Sigmoid colon (tissue), 7 donors: ENCODE results near the gene COL9A3. TPM values are rescaled to one million over a fixed set of nuclear protein-coding genes. Genes with fewer than 3 reads are reported as not detected.
"Not testable (repeated sequence)": the region's sequence is repeated elsewhere in the genome, so short reads cannot be mapped to it uniquely, and the experiment has no call there.

Experiments used
- DNase-seq: peaks from one replicate; pipeline ENCODE4 v3.0.0-alpha.2; 2019
- H3K27ac ChIP-seq, 4 donors: fragments of 200-600 bp; sonication (generic); one replicate each; pipeline ENCODE4 v1.5.1; 2016 to 2019; ENCODE audit warnings: mild to moderate bottlenecking in 1 of 4
- H3K27me3 ChIP-seq, 3 donors: fragments of 200-600 bp; sonication (generic); one replicate each; pipeline ENCODE4 v1.5.1; 2019; ENCODE audit warnings: mild to moderate bottlenecking in 1 of 3
- H3K36me3 ChIP-seq, 4 donors: fragments of 200-600 bp; sonication (generic); one replicate each; pipeline ENCODE4 v1.5.1; 2016 to 2019
- H3K4me1 ChIP-seq, 4 donors: fragments of 200-600 bp; sonication (generic); one replicate each; pipeline ENCODE4 v1.5.1; 2017 to 2019
- H3K4me3 ChIP-seq, 4 donors: fragments of 200-600 bp; sonication (generic); one replicate each; pipeline ENCODE4 v1.5.1; 2017 to 2019; ENCODE audit warnings: mild to moderate bottlenecking in 2 of 4, moderate library complexity in 1 of 4
- H3K9me3 ChIP-seq, 4 donors: fragments of 200-600 bp in 3 of 4; sonication (generic) in 3 of 4; one replicate each; pipeline versions ENCODE4 v1.5.1 to v1.6.1; 2013 to 2019
- CTCF ChIP-seq, 4 experiments: fragments of 450-650 bp in 3 of 4; fragments of 200-600 bp in 1 of 4; IDR thresholded peaks; one replicate each; pipeline ENCODE4 v1.5.1; 2016 to 2019; ENCODE audit warnings: antibody characterized with exemption in 4 of 4, mild to moderate bottlenecking in 3 of 4, moderate library complexity in 2 of 4
- EP300 ChIP-seq, 4 donors: sonication (generic); formaldehyde crosslinking; IDR thresholded peaks; one replicate each; pipeline ENCODE4 v1.6.1; 2017; ENCODE audit warnings: antibody characterized with exemption in 4 of 4
- POLR2A ChIP-seq, 2 donors: fragments of 450-650 bp; IDR thresholded peaks; one replicate each; pipeline ENCODE4 v1.6.1; 2016; ENCODE audit warnings: antibody characterized with exemption in 2 of 2, mild to moderate bottlenecking in 2 of 2, moderate library complexity in 2 of 2
- POLR2AphosphoS5 ChIP-seq, 4 donors: sonication (generic); formaldehyde crosslinking; IDR thresholded peaks; one replicate each; pipeline ENCODE4 v1.6.1; 2017; ENCODE audit warnings: antibody characterized with exemption in 4 of 4
- WGBS, 2 donors: extraction: QIAGEN DNeasy Blood & Tissue Kit; methylation state at CpG; one replicate each; pipeline ENCODE4 v1.1.7; 2013; 5-methylcytosine and 5-hydroxymethylcytosine counted together
- intact Hi-C: fragments of 100-400 bp; cut with DNase I; formaldehyde crosslinking; loops from one replicate; pipeline ENCODE4 v1.15.1; 2023
- polyA plus RNA-seq, 3 donors: library from polyadenylated mRNA; stranded (reverse); fragments of 200-250 nt; gene quantifications; one replicate each; pipeline ENCODE4 v1.2.3, GENCODE V29; 2013
- total RNA-seq, 4 donors: library from RNA; depleted of rRNA; stranded (reverse); fragments of >200 nt; gene quantifications; one replicate each; pipeline ENCODE4 v1.1.0, GENCODE V29; 2016
- donor health status: healthy with polysubstance abuse.
- donor health status: Bipolar disorder and iron deficiency.
- donor health status: healthy.

The COL9A3 gene
- total and polyA plus RNA-seq, 7 donors: 1.8 to 20.8 (median 5.8) TPM

- H3K36me3 ChIP-seq: no peaks in the 10 kb centered on the region
- intact Hi-C loops: no loop called here
- no peaks in the 10 kb centered on the region for H3K27me3 ChIP-seq
- 46 to 76% methylated on average over 18 of the region's 18 CpGs for WGBS, 2 donors
- no peak for DNase-seq
- no peak overlapping the region for H3K27ac ChIP-seq
- H3K4me1 ChIP-seq: peaks cover 0 to 27% (median 25%) of the 10 kb centered on the region in 4 donors
- no peaks in the 10 kb centered on the region for H3K9me3 ChIP-seq
- TF ChIP-seq CTCF (IDR thresholded peaks at IDR 0.05) (no peak), POLR2A (IDR thresholded peaks at IDR 0.05) (no peak), EP300 (IDR thresholded peaks at IDR 0.05) (no peak), POLR2AphosphoS5 (IDR thresholded peaks at IDR 0.05) (no peak)
- H3K4me3 ChIP-seq: no peak overlapping the region
Measured at GRCh38 chr20:62872184-62872847, 55.5 kb downstream of the COL9A3 start.

- Histone ChIP-seq H3K4me3 (no peak overlapping the region), H3K27me3 (no peaks in the 10 kb centered on the region), H3K4me1 (peaks cover 0 to 30% (median 28%) of the 10 kb centered on the region in 4 donors), H3K27ac (peak overlapping the region in 1 of 4 donors; percentile 75), H3K36me3 (no peaks in the 10 kb centered on the region), H3K9me3 (no peaks in the 10 kb centered on the region)
- no peak for DNase-seq
- intact Hi-C loops: loop anchor here (1.0 kb wide), 1 partner anchor 136 kb away; no protein-coding TSS in a partner anchor
- TF ChIP-seq EP300 (IDR thresholded peaks at IDR 0.05) (no peak), POLR2AphosphoS5 (IDR thresholded peaks at IDR 0.05) (no peak)
- WGBS, 2 donors: 86 to 93% methylated on average over 6 of the region's 6 CpGs
Measured at GRCh38 chr20:62872862-62873261, 56.0 kb downstream of the COL9A3 start.

GRCh38 chr20:62873280-62873679 lies 56.4 kb downstream of the COL9A3 start:
- intact Hi-C loops: loop anchor here (1.0 kb wide), 1 partner anchor 136 kb away; no protein-coding TSS in a partner anchor

GRCh38 chr20:62873681-62874031 lies 56.8 kb downstream of the COL9A3 start:
- TF ChIP-seq CTCF (IDR thresholded peaks at IDR 0.05): peak; percentile 21 to 63 (median 50)
- DNase-seq: peak; percentile 91
- peaks cover 0 to 30% (median 28%) of the 10 kb centered on the region in 4 donors for H3K4me1 ChIP-seq
- H3K27ac ChIP-seq: peak overlapping the region in 3 of 4 donors; percentile 59 to 75 (median 69)
- H3K9me3 ChIP-seq, H3K4me3 ChIP-seq, H3K27me3 ChIP-seq, H3K36me3 ChIP-seq: not testable (repeated sequence)
- 8 to 16% methylated on average over 15 of the region's 15 CpGs for WGBS, 2 donors
- intact Hi-C loops: loop anchor here (1.0 kb wide), 1 partner anchor 136 kb away; no protein-coding TSS in a partner anchor

More at GRCh38 chr20:62873280-62873679, 56.4 kb downstream of the COL9A3 start:
- no peak for DNase-seq
- H3K9me3 ChIP-seq: no peaks in the 10 kb centered on the region
- H3K36me3 ChIP-seq: no peaks in the 10 kb centered on the region
- H3K4me1 ChIP-seq: peaks cover 0 to 30% (median 28%) of the 10 kb centered on the region in 4 donors
- H3K27me3 ChIP-seq: no peaks in the 10 kb centered on the region
- H3K27ac ChIP-seq: peak overlapping the region in 3 of 4 donors; percentile 59 to 75 (median 69)
- H3K4me3 ChIP-seq: no peak overlapping the region
- TF ChIP-seq POLR2AphosphoS5 (IDR thresholded peaks at IDR 0.05): no peak
- TF ChIP-seq POLR2A (IDR thresholded peaks at IDR 0.05): no peak
- no peak for TF ChIP-seq CTCF (IDR thresholded peaks at IDR 0.05)
- no peak for TF ChIP-seq EP300 (IDR thresholded peaks at IDR 0.05)
- WGBS, 2 donors: 41 to 76% methylated on average over 7 of the region's 7 CpGs

- TF ChIP-seq POLR2AphosphoS5 (IDR thresholded peaks at IDR 0.05) (no peak), EP300 (IDR thresholded peaks at IDR 0.05) (no peak), CTCF (IDR thresholded peaks at IDR 0.05) (no peak), POLR2A (IDR thresholded peaks at IDR 0.05) (no peak)
- intact Hi-C loops: loop anchor here (5.0 kb wide), 2 partner anchors 52 to 77 kb away; partner anchors contain the start of genes DIDO1 and SLC17A9
- no peaks in the 10 kb centered on the region for H3K27me3 ChIP-seq
- peaks cover 0 to 30% (median 28%) of the 10 kb centered on the region in 4 donors for H3K4me1 ChIP-seq
- no peak overlapping the region for H3K4me3 ChIP-seq
- no peaks in the 10 kb centered on the region for H3K9me3 ChIP-seq
- H3K36me3 ChIP-seq: peaks cover 0 to 3% (median 0%) of the 10 kb centered on the region in 4 donors
- peak overlapping the region in 3 of 4 donors; percentile 59 to 75 (median 69) for H3K27ac ChIP-seq
- 64 to 87% methylated on average over 10 to 12 of the region's 14 CpGs for WGBS, 2 donors
- DNase-seq: no peak
Measured at GRCh38 chr20:62874964-62875344, 58.1 kb downstream of the COL9A3 start.
